HEK293 (cell line): Measurements from ENCODE around the gene CCDC85B.
A peak's percentile ranks its signal among the peaks of the same experiment; 100 is the strongest.

Experiments used
- KLF7 ChIP-seq: fragments of 450-650 bp; formaldehyde crosslinking; IDR thresholded peaks from 2 replicates; pipeline ENCODE4 v1.5.1; 2016; ENCODE audit warnings: missing biosample characterization, missing genetic modification characterization, borderline replicate concordance
- MYNN ChIP-seq: fragments of 450-650 bp; formaldehyde crosslinking; IDR thresholded peaks from 2 replicates; pipeline ENCODE4 v1.5.1; 2016; ENCODE audit warnings: missing biosample characterization, missing genetic modification characterization, borderline replicate concordance
- SP2 ChIP-seq: fragments of 450-650 bp; formaldehyde crosslinking; IDR thresholded peaks from 2 replicates; pipeline ENCODE4 v1.5.1; 2016; ENCODE audit warnings: missing biosample characterization, missing genetic modification characterization
- SP3 ChIP-seq: fragments of 450-650 bp; formaldehyde crosslinking; IDR thresholded peaks from 2 replicates; pipeline ENCODE4 v1.5.1; 2016; ENCODE audit warnings: missing biosample characterization, missing genetic modification characterization
- YY2 ChIP-seq: fragments of 450-650 bp; formaldehyde crosslinking; IDR thresholded peaks from 2 replicates; pipeline ENCODE4 v1.5.1; 2016; ENCODE audit warnings: missing biosample characterization, missing genetic modification characterization
- ZBTB7A ChIP-seq: fragments of 450-650 bp; formaldehyde crosslinking; IDR thresholded peaks from 2 replicates; pipeline ENCODE4 v1.5.1; 2016; ENCODE audit warnings: low read depth, missing biosample characterization, missing genetic modification characterization
- ZBTB8A ChIP-seq: fragments of 450-650 bp; formaldehyde crosslinking; IDR thresholded peaks from 2 replicates; pipeline ENCODE4 v1.5.1; 2016; ENCODE audit warnings: missing biosample characterization, missing genetic modification characterization
- ZEB2 ChIP-seq: fragments of 450-650 bp; formaldehyde crosslinking; IDR thresholded peaks from 2 replicates; pipeline ENCODE4 v1.5.1; 2016; ENCODE audit warnings: missing biosample characterization, missing genetic modification characterization
- ZNF121 ChIP-seq: fragments of 450-650 bp; formaldehyde crosslinking; IDR thresholded peaks from 2 replicates; pipeline ENCODE4 v1.5.1; 2016; ENCODE audit warnings: missing biosample characterization, missing genetic modification characterization
- ZNF202 ChIP-seq: fragments of 450-650 bp; formaldehyde crosslinking; IDR thresholded peaks from 2 replicates; pipeline ENCODE4 v1.5.1; 2016; ENCODE audit warnings: missing biosample characterization, missing genetic modification characterization, borderline replicate concordance
- ZNF266 ChIP-seq: fragments of 450-650 bp; formaldehyde crosslinking; IDR thresholded peaks from 2 replicates; pipeline ENCODE4 v1.5.1; 2016; ENCODE audit warnings: missing biosample characterization, missing genetic modification characterization, low read depth
- ZNF658 ChIP-seq: fragments of 450-650 bp; formaldehyde crosslinking; IDR thresholded peaks from 2 replicates; pipeline ENCODE4; 2016; ENCODE audit warnings: missing biosample characterization, missing genetic modification characterization
- ZNF677 ChIP-seq: fragments of 450-650 bp; IDR thresholded peaks from 2 replicates; pipeline ENCODE4 v1.5.0; 2018; ENCODE audit warnings: missing biosample characterization, mild to moderate bottlenecking, missing genetic modification characterization, moderate library complexity
- ZSCAN16 ChIP-seq: fragments of 450-650 bp; formaldehyde crosslinking; IDR thresholded peaks from 2 replicates; pipeline ENCODE4 v1.5.1; 2016; ENCODE audit warnings: missing biosample characterization, missing genetic modification characterization
- ZSCAN23 ChIP-seq: fragments of 450-650 bp; formaldehyde crosslinking; IDR thresholded peaks from 2 replicates; pipeline ENCODE4 v1.5.1; 2016; ENCODE audit warnings: missing biosample characterization, missing genetic modification characterization
- TF ChIP-seq, protein P1 (sequence below): fragments of 450-650 bp; formaldehyde crosslinking; IDR thresholded peaks from 2 replicates; pipeline ENCODE4 v1.5.1; 2016; ENCODE audit warnings: missing biosample characterization, missing genetic modification characterization
- TF ChIP-seq, protein P2 (sequence below): fragments of 450-650 bp; formaldehyde crosslinking; IDR thresholded peaks from 2 replicates; pipeline ENCODE4 v1.5.1; 2016; ENCODE audit warnings: missing biosample characterization, missing genetic modification characterization
- TF ChIP-seq, protein P3 (sequence below): fragments of 450-650 bp; formaldehyde crosslinking; IDR thresholded peaks from 2 replicates; pipeline ENCODE4 v1.5.1; 2017; ENCODE audit warnings: missing biosample characterization, missing genetic modification characterization
- TF ChIP-seq, protein P4 (sequence below): fragments of 450-650 bp; formaldehyde crosslinking; IDR thresholded peaks from 2 replicates; pipeline ENCODE4 v1.5.1; 2016; ENCODE audit warnings: missing biosample characterization, missing genetic modification characterization
- TF ChIP-seq, protein P5 (sequence below): fragments of 450-650 bp; formaldehyde crosslinking; IDR thresholded peaks from 2 replicates; pipeline ENCODE4 v1.5.1; 2017; ENCODE audit warnings: missing biosample characterization, missing genetic modification characterization
- TF ChIP-seq, protein P6 (sequence below): fragments of 450-650 bp; formaldehyde crosslinking; IDR thresholded peaks from 2 replicates; pipeline ENCODE4 v1.5.0; 2017; ENCODE audit warnings: missing biosample characterization, missing genetic modification characterization, borderline replicate concordance
- TF ChIP-seq, protein P7 (sequence below): fragments of 450-650 bp; formaldehyde crosslinking; IDR thresholded peaks from 2 replicates; pipeline ENCODE4 v1.5.1; 2016; ENCODE audit warnings: missing biosample characterization, missing genetic modification characterization
- TF ChIP-seq, protein P8 (sequence below): IDR thresholded peaks from 2 replicates; pipeline ENCODE4 v1.6.1; 2011; ENCODE audit warnings: mild to moderate bottlenecking, low read depth, low read length, borderline replicate concordance

CCDC85B gene

DNA sequence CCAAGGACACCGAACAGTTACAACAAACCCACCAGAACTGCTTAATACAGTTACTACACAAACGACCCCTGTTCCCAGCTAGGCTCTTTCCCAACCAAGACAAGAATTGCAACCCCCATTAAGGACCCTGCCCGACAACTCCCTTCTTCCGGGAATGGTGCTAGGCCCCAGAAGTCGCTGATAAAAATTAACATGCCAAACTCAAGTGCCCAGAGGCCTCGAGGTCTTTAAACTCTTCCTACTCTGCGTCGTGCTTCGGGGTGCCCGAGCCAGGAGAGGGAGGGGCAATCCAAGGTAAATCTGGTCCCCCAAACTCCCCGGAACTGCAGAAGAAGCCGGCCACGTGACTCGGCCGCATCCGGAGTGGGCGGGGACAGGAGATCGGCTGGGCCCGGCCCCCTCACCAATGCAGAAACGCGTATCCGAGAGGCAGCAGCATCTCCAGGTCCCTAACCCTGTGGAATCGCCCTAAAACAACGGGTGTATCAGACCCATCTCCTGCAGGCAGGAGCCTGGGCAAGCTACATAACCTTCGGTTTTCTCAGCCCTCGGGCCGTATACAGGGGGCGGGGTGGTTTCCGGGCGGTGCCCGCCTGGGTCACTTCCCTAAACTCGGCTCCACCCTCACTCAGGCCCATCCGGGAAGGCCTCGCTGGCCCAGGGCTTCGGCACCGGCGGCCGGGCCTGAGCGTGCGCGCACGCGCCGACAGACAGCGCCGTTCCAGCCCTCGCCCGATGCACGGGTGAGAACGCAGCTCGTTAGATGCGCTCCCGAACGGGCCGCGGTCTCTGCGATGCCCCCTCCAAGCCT, 33.6 kb upstream of the CCDC85B start (continued):
- TF ChIP-seq, protein P1, sequence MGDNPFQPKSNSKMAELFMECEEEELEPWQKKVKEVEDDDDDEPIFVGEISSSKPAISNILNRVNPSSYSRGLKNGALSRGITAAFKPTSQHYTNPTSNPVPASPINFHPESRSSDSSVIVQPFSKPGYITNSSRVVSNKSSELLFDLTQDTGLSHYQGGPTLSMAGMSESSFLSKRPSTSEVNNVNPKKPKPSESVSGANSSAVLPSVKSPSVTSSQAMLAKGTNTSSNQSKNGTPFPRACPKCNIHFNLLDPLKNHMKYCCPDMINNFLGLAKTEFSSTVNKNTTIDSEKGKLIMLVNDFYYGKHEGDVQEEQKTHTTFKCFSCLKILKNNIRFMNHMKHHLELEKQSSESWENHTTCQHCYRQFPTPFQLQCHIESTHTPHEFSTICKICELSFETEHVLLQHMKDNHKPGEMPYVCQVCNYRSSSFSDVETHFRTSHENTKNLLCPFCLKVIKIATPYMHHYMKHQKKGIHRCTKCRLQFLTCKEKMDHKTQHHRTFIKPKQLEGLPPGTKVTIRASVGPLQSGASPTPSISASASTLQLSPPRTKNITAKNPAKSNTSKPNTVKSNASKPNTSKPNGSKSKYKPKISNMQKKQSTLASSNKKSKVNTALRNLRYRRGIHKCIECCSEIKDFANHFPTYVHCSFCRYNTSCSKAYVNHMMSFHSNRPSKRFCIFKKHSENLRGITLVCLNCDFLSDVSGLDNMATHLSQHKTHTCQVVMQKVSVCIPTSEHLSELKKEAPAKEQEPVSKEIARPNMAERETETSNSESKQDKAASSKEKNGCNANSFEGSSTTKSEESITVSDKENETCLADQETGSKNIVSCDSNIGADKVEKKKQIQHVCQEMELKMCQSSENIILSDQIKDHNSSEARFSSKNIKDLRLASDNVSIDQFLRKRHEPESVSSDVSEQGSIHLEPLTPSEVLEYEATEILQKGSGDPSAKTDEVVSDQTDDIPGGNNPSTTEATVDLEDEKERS: no peak
- TF ChIP-seq ZSCAN16 (no peak), ZBTB7A (tag by site-specific recombination) (no peak), ZEB2 (peak; percentile 50; the same call in 1 of the 2 replicates), ZNF202 (tag by site-specific recombination) (no peak), ZNF266 (tag by site-specific recombination) (no peak), MYNN (tag by site-specific recombination) (no peak), YY2 (tag by site-specific recombination) (no peak), SP3 (tag by site-specific recombination) (peak; percentile 78), KLF7 (tag by site-specific recombination) (no peak), ZNF658 (no peak), ZNF677 (no peak), ZBTB8A (tag by site-specific recombination) (peak; percentile 36; the same call in 1 of the 2 replicates), ZSCAN23 (tag by site-specific recombination) (no peak), SP2 (tag by site-specific recombination) (peak; percentile 79), ZNF121 (tag by site-specific recombination) (no peak)
- TF ChIP-seq, protein P2, sequence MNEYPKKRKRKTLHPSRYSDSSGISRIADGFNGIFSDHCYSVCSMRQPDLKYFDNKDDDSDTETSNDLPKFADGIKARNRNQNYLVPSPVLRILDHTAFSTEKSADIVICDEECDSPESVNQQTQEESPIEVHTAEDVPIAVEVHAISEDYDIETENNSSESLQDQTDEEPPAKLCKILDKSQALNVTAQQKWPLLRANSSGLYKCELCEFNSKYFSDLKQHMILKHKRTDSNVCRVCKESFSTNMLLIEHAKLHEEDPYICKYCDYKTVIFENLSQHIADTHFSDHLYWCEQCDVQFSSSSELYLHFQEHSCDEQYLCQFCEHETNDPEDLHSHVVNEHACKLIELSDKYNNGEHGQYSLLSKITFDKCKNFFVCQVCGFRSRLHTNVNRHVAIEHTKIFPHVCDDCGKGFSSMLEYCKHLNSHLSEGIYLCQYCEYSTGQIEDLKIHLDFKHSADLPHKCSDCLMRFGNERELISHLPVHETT: no peak
- TF ChIP-seq, protein P3, sequence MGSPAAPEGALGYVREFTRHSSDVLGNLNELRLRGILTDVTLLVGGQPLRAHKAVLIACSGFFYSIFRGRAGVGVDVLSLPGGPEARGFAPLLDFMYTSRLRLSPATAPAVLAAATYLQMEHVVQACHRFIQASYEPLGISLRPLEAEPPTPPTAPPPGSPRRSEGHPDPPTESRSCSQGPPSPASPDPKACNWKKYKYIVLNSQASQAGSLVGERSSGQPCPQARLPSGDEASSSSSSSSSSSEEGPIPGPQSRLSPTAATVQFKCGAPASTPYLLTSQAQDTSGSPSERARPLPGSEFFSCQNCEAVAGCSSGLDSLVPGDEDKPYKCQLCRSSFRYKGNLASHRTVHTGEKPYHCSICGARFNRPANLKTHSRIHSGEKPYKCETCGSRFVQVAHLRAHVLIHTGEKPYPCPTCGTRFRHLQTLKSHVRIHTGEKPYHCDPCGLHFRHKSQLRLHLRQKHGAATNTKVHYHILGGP: no peak
- TF ChIP-seq, protein P4, sequence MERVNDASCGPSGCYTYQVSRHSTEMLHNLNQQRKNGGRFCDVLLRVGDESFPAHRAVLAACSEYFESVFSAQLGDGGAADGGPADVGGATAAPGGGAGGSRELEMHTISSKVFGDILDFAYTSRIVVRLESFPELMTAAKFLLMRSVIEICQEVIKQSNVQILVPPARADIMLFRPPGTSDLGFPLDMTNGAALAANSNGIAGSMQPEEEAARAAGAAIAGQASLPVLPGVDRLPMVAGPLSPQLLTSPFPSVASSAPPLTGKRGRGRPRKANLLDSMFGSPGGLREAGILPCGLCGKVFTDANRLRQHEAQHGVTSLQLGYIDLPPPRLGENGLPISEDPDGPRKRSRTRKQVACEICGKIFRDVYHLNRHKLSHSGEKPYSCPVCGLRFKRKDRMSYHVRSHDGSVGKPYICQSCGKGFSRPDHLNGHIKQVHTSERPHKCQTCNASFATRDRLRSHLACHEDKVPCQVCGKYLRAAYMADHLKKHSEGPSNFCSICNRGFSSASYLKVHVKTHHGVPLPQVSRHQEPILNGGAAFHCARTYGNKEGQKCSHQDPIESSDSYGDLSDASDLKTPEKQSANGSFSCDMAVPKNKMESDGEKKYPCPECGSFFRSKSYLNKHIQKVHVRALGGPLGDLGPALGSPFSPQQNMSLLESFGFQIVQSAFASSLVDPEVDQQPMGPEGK (tag by site-specific recombination): peak; percentile 55; the same call in 1 of the 2 replicates
- TF ChIP-seq, protein P5, sequence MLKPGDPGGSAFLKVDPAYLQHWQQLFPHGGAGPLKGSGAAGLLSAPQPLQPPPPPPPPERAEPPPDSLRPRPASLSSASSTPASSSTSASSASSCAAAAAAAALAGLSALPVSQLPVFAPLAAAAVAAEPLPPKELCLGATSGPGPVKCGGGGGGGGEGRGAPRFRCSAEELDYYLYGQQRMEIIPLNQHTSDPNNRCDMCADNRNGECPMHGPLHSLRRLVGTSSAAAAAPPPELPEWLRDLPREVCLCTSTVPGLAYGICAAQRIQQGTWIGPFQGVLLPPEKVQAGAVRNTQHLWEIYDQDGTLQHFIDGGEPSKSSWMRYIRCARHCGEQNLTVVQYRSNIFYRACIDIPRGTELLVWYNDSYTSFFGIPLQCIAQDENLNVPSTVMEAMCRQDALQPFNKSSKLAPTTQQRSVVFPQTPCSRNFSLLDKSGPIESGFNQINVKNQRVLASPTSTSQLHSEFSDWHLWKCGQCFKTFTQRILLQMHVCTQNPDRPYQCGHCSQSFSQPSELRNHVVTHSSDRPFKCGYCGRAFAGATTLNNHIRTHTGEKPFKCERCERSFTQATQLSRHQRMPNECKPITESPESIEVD: no peak
- TF ChIP-seq, protein P6, sequence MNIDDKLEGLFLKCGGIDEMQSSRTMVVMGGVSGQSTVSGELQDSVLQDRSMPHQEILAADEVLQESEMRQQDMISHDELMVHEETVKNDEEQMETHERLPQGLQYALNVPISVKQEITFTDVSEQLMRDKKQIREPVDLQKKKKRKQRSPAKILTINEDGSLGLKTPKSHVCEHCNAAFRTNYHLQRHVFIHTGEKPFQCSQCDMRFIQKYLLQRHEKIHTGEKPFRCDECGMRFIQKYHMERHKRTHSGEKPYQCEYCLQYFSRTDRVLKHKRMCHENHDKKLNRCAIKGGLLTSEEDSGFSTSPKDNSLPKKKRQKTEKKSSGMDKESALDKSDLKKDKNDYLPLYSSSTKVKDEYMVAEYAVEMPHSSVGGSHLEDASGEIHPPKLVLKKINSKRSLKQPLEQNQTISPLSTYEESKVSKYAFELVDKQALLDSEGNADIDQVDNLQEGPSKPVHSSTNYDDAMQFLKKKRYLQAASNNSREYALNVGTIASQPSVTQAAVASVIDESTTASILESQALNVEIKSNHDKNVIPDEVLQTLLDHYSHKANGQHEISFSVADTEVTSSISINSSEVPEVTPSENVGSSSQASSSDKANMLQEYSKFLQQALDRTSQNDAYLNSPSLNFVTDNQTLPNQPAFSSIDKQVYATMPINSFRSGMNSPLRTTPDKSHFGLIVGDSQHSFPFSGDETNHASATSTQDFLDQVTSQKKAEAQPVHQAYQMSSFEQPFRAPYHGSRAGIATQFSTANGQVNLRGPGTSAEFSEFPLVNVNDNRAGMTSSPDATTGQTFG (tag by site-specific recombination): no peak
- TF ChIP-seq, protein P7, sequence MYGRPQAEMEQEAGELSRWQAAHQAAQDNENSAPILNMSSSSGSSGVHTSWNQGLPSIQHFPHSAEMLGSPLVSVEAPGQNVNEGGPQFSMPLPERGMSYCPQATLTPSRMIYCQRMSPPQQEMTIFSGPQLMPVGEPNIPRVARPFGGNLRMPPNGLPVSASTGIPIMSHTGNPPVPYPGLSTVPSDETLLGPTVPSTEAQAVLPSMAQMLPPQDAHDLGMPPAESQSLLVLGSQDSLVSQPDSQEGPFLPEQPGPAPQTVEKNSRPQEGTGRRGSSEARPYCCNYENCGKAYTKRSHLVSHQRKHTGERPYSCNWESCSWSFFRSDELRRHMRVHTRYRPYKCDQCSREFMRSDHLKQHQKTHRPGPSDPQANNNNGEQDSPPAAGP: peak; percentile 32; the same call in 1 of the 2 replicates
- TF ChIP-seq, protein P8, sequence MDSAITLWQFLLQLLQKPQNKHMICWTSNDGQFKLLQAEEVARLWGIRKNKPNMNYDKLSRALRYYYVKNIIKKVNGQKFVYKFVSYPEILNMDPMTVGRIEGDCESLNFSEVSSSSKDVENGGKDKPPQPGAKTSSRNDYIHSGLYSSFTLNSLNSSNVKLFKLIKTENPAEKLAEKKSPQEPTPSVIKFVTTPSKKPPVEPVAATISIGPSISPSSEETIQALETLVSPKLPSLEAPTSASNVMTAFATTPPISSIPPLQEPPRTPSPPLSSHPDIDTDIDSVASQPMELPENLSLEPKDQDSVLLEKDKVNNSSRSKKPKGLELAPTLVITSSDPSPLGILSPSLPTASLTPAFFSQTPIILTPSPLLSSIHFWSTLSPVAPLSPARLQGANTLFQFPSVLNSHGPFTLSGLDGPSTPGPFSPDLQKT: peak; percentile 80; the same call in 1 of the 2 replicates
